Measurements from ENCODE around the gene SH3GL3.

SH3GL3 gene

GRCh38 chr15:83457149-83457548 lies 10.0 kb downstream of the SH3GL3 start:
- TF ChIP-seq, protein P1, sequence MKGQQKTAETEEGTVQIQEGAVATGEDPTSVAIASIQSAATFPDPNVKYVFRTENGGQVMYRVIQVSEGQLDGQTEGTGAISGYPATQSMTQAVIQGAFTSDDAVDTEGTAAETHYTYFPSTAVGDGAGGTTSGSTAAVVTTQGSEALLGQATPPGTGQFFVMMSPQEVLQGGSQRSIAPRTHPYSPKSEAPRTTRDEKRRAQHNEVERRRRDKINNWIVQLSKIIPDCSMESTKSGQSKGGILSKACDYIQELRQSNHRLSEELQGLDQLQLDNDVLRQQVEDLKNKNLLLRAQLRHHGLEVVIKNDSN (IDR thresholded peaks at IDR 0.05) = no peak
- TF ChIP-seq CREB1 (IDR thresholded peaks at IDR 0.05; ENCODE audit: low read depth) = no peak
- TF ChIP-seq TCF12 (IDR thresholded peaks at IDR 0.05; ENCODE audit: low read depth) = no peak
- no peak for TF ChIP-seq RAD21 (IDR thresholded peaks at IDR 0.05; ENCODE audit: low read depth)
- no peak for TF ChIP-seq NFIC (IDR thresholded peaks at IDR 0.05)
- TF ChIP-seq TEAD4 (IDR thresholded peaks at IDR 0.05) = no peak
- TF ChIP-seq CEBPB (IDR thresholded peaks at IDR 0.05) = no peak
- TF ChIP-seq, protein P2, sequence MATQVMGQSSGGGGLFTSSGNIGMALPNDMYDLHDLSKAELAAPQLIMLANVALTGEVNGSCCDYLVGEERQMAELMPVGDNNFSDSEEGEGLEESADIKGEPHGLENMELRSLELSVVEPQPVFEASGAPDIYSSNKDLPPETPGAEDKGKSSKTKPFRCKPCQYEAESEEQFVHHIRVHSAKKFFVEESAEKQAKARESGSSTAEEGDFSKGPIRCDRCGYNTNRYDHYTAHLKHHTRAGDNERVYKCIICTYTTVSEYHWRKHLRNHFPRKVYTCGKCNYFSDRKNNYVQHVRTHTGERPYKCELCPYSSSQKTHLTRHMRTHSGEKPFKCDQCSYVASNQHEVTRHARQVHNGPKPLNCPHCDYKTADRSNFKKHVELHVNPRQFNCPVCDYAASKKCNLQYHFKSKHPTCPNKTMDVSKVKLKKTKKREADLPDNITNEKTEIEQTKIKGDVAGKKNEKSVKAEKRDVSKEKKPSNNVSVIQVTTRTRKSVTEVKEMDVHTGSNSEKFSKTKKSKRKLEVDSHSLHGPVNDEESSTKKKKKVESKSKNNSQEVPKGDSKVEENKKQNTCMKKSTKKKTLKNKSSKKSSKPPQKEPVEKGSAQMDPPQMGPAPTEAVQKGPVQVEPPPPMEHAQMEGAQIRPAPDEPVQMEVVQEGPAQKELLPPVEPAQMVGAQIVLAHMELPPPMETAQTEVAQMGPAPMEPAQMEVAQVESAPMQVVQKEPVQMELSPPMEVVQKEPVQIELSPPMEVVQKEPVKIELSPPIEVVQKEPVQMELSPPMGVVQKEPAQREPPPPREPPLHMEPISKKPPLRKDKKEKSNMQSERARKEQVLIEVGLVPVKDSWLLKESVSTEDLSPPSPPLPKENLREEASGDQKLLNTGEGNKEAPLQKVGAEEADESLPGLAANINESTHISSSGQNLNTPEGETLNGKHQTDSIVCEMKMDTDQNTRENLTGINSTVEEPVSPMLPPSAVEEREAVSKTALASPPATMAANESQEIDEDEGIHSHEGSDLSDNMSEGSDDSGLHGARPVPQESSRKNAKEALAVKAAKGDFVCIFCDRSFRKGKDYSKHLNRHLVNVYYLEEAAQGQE (IDR thresholded peaks at IDR 0.05; ENCODE audit: low read depth) = no peak
- TF ChIP-seq ZBTB7A (IDR thresholded peaks at IDR 0.05; ENCODE audit: low read depth) = no peak
- no peak for TF ChIP-seq YY1 (IDR thresholded peaks at IDR 0.05; ENCODE audit: low read depth)
- no peak for TF ChIP-seq FOXM1 (IDR thresholded peaks at IDR 0.05; ENCODE audit: borderline replicate concordance, low read depth)
- TF ChIP-seq EP300 (IDR thresholded peaks at IDR 0.05; ENCODE audit: borderline replicate concordance) = no peak
- no peak for TF ChIP-seq EGR1 (IDR thresholded peaks at IDR 0.05)
- TF ChIP-seq, protein P3, sequence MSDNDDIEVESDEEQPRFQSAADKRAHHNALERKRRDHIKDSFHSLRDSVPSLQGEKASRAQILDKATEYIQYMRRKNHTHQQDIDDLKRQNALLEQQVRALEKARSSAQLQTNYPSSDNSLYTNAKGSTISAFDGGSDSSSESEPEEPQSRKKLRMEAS (IDR thresholded peaks at IDR 0.05) = no peak
- no peak for TF ChIP-seq TAF1 (IDR thresholded peaks at IDR 0.05; ENCODE audit: low read depth)

DNA sequence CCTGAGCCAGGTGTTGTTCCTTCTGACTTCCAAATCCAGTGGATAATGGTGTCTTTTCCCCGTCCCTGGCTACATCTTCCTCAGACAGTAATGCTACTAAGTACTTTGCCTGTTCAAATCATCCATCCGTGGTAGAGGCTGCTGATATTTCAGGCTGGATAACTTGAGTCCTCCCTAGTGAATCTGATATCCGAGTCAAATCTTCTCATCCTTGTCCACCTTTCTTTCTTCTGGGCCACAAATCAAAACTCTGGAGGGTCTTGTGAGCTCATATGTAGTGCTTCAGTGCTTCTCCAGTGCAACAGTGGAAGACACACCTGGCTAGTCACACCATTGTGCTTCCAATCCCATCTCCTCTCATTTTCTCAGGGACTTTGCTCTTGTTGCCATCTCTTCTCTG lies 11.2 kb downstream of the SH3GL3 start:
- TF ChIP-seq EP300 (IDR thresholded peaks at IDR 0.05; ENCODE audit: borderline replicate concordance) (no peak), TCF12 (IDR thresholded peaks at IDR 0.05; ENCODE audit: low read depth) (no peak), NFIC (IDR thresholded peaks at IDR 0.05) (no peak), TEAD4 (IDR thresholded peaks at IDR 0.05) (no peak), CEBPB (IDR thresholded peaks at IDR 0.05) (no peak), FOXM1 (IDR thresholded peaks at IDR 0.05; ENCODE audit: borderline replicate concordance, low read depth) (no peak)
- TF ChIP-seq, protein P2 (IDR thresholded peaks at IDR 0.05; ENCODE audit: low read depth) = no peak
- TF ChIP-seq, protein P1 (IDR thresholded peaks at IDR 0.05) = no peak
- TF ChIP-seq, protein P3 (IDR thresholded peaks at IDR 0.05) = no peak

DNA sequence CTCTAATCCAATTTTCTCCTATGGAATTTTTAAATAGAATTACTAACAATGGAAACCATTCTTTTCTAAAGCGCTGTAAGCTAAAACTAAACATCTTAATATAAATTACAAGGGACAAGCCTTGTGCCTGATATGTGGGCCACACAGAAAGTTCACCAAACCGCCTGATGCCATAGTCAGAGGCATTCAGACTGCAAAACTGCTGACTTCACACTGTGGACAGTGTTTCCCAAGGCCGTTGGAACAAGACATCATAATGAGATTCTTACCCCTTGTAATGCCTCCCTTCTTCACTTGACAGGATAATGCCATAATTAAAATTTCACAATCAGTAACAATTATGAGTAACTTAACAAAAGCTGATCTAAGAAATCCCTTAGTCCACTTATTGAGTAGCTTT lies 14.9 kb downstream of the SH3GL3 start:
- TF ChIP-seq NFIC (IDR thresholded peaks at IDR 0.05) = no peak
- no peak for TF ChIP-seq RAD21 (IDR thresholded peaks at IDR 0.05; ENCODE audit: low read depth)
- TF ChIP-seq EGR1 (IDR thresholded peaks at IDR 0.05) = no peak
- TF ChIP-seq TCF12 (IDR thresholded peaks at IDR 0.05; ENCODE audit: low read depth) = no peak
- TF ChIP-seq, protein P1 (IDR thresholded peaks at IDR 0.05) = no peak
- TF ChIP-seq, protein P2 (IDR thresholded peaks at IDR 0.05; ENCODE audit: low read depth) = no peak
- TF ChIP-seq CEBPB (IDR thresholded peaks at IDR 0.05) = no peak
- TF ChIP-seq, protein P3 (IDR thresholded peaks at IDR 0.05) = no peak
- no peak for TF ChIP-seq YY1 (IDR thresholded peaks at IDR 0.05; ENCODE audit: low read depth)
- no peak for TF ChIP-seq EP300 (IDR thresholded peaks at IDR 0.05; ENCODE audit: borderline replicate concordance)
- TF ChIP-seq TEAD4 (IDR thresholded peaks at IDR 0.05) = no peak
- TF ChIP-seq ZBTB7A (IDR thresholded peaks at IDR 0.05; ENCODE audit: low read depth) = no peak

GRCh38 chr15:83462953-83463433 lies 15.9 kb downstream of the SH3GL3 start:
- TF ChIP-seq YY1 (IDR thresholded peaks at IDR 0.05; ENCODE audit: low read depth) (no peak), RAD21 (IDR thresholded peaks at IDR 0.05; ENCODE audit: low read depth) (no peak), TEAD4 (IDR thresholded peaks at IDR 0.05) (no peak), FOXM1 (IDR thresholded peaks at IDR 0.05; ENCODE audit: borderline replicate concordance, low read depth) (no peak), TAF1 (IDR thresholded peaks at IDR 0.05; ENCODE audit: low read depth) (no peak), EGR1 (IDR thresholded peaks at IDR 0.05) (no peak), CREB1 (IDR thresholded peaks at IDR 0.05; ENCODE audit: low read depth) (no peak), EP300 (IDR thresholded peaks at IDR 0.05; ENCODE audit: borderline replicate concordance) (no peak), ZBTB7A (IDR thresholded peaks at IDR 0.05; ENCODE audit: low read depth) (no peak)
- TF ChIP-seq, protein P1 (IDR thresholded peaks at IDR 0.05) = no peak
- TF ChIP-seq, protein P3 (IDR thresholded peaks at IDR 0.05) = no peak

Data from Ishikawa (cell line).